Fibroblast of the conjunctiva (primary cell): Measurements from ENCODE around the gene KDM3A.
"Not testable (repeated sequence)": the region's sequence is repeated elsewhere in the genome, so short reads cannot be mapped to it uniquely, and the experiment has no call there.

Experiments used
- DNase-seq: peaks from one replicate; pipeline ENCODE4 v3.0.0-alpha.2; 2010; ENCODE audit warnings: low read depth

Gene KDM3A

DNA sequence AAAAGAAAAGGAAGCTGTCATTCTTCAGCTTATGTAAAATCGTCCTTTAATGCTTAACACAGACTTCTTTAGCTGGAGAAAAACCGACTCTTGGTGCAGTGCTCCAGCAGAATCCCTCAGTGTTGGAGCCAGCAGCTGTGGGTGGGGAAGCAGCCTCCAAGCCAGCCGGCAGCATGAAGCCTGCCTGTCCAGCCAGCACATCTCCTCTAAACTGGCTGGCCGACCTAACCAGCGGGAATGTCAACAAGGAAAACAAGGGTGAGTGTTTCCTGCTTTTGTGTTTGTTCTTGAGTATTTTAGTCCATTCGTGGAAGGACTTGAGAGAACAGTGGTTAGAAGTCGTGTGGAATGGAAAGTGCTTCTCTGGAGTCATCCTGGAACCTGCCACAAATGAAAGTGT, 38.9 kb downstream of the KDM3A start:
- DNase-seq = no peak

DNA sequence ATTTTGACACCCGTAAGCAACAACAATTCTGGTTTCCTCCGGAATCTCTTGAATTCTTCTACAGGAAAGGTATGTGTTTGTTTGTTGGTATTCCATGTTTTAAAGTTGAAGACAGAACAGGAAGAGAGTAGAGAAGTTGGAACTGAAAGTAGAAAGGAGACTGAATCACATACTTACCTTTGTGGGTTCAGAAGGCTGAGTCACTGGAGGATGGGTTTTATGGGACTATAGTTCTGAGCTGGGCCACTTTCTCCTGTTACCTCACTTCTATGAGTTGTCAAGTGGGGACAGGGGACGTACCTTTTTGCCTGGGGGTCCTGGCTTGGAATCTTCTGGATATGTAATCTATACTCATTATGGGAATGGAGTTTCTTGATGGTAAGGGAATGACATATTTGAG, 40.9 kb downstream of the KDM3A start:
- no peak for DNase-seq

DNA sequence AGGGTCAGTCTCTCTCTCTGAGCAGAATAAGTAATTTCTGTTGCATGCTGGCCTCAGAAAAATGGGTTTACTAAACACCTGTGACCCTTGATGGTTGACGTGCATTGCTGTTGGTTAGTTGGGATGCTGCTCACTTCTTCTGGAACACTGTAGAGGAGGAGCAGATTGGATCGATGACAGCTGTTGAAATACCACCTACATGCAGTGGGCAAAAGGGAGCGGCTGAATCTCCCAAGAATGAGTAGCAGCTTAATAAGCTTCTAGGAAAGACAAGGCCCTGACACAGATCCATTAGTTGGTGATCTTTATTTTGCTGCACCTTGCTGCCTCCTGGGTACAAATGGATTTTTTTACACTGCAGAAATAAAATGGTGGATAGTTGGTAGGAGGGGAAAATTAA, 43.2 kb downstream of the KDM3A start:
- no peak for DNase-seq

DNA sequence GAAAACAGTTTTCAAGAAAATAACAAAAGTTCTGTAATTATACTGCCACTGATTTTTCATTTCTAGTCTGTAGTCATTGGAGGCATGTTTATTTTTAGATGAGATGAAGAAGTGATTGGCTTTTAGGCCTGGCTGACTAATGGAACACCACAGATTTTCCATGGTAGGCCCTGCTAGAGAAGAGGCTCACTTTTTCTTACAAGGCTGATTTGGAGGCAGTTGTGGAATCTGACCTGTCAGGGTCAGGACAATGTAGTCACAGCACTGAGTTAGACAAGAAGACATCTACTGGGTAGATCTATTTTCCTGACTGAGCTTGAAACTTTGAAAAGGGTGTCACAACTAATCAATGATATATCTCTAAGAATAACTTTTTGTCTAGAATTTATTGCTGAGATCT, 43.9 kb downstream of the KDM3A start:
- DNase-seq = no peak

DNA sequence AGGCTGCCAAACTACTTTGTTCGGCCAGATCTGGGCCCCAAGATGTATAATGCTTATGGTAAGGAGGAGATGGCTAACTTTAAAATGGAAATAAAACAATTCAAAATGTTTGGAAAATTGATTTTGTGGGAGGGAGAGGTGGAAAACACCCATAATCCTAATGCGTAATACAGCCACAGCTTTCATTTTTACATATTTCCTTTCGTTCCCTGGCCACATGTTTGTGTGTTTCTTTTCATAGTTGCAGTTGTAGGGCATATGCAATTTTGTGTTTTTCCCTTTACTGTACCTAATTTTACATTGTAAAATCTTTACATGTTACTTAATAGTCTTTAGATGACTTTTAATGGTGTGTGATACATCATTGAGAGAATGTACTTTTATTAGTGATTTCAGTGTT, 44.6 kb downstream of the KDM3A start:
- no peak for DNase-seq

DNA sequence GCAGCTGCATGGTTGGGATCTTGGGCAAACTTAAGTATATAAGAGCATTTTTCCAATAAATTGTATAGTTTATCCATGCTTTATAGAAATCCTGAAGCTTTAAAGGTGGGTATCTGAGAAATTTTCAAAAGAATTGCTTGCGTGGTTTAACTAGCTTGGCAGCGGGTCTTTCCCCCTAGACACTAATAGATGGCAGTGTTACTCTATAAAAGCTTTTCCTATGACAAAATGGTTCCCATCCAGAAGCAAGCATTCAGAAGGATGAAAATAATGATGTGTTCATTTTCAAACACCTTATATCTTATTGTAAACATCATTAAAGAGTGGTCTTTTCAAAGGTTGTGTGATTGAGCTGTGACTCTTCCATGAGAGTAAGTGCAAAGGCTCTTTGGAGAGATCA, 45.9 kb downstream of the KDM3A start:
- no peak for DNase-seq

DNA sequence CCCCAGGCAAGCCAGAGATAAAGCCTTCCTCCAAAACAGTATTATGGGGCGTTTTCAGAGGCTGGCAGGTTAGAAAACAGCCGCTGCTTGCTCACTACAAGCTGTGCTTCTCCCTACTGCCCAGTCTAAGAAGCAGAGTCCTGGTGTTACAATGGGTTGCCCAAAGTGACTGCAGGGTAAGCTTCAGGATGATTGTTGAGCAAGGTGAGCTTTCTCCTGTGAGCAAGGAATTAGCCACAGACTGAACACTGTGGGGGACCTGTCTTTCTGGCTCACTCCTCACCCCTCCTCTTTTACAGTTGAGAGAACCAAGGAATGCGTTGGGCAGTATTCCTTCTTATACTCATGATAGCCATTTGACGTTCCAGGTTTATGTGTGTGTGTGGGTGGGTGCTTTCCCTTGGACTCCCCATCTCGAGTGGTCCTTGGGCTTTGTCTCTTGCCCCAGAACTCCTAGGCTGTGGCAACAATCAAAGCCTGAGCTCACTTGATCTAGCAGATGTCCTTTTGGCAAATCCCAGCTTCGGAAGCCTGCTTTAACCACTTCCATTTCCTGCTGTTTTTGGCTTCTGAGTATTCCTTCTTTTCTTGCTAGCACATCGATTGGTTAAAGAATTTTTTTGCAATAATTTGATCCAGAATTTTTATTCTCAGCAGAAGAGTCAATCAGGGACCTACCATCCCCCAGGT, 47.5 kb downstream of the KDM3A start:
- DNase-seq = no peak

DNA sequence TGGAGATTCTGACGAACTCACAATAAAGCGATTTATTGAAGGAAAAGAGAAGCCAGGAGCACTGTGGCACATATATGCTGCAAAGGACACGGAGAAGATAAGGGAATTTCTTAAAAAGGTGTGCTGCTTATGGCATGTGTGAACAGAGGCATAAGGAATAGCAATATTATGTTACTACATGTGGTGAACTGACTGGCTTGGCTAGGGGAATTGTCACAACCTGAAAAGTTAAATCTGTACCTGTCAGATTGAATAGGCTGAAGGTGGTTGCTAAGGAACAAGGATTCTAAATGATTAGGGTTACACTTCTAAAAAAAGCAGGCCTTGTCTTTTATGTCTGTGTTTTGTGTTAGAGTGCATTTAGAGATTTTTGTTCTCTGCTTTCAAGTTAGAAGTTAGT, 48.4 kb downstream of the KDM3A start:
- no peak for DNase-seq

DNA sequence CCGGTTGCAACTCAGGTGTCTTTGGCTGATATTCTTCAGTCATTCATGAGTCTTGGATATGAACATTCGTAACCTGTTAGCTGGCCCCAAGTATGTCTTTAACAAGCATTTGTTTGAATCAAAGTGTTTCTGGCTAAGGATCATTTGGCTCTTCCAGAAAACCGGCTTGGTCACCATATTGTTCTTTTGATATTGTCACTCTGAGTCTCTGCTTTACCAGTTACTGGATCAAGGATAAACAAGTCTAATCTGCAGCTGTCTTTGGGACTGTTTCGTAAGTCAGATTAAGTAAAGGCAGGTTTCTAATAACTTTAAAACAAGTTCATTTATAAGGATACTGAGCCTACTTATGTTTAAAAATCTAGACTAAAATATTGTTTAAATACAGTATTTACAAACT, 49.1 kb downstream of the KDM3A start:
- DNase-seq = no peak

DNA sequence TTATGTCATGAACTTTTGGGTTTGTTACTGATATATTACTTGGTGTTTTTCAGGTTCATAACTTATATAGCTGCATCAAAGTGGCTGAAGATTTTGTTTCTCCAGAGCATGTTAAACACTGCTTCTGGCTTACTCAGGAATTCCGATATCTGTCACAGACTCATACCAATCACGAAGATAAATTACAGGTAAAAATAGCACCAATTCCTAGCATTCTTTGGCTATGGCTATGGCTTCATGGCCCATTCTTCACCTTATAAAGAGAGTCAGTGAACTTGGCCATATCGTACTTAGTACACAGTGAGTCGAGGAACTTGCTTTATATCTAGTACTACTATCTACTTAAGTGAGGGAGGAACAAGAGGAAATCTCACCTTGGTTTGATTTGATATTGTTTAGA, 49.9 kb downstream of the KDM3A start:
- no peak for DNase-seq

DNA sequence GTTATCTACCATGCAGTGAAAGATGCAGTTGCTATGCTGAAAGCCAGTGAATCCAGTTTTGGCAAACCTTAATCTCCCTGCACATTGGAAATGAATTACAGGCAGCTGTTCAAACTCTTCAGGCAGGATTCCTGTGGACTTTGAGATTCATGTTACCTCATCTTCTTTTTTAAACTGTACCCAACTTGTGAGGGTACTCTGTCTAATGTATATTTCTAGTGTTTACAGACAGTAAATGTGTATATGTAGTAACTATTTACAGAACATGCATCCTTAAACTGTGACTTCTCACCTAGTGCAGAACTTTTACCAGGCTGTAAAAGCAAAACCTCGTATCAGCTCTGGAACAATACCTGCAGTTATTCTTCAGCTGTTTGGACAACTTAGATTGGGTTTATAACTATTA, 50.9 kb downstream of the KDM3A start:
- no peak for DNase-seq

DNA sequence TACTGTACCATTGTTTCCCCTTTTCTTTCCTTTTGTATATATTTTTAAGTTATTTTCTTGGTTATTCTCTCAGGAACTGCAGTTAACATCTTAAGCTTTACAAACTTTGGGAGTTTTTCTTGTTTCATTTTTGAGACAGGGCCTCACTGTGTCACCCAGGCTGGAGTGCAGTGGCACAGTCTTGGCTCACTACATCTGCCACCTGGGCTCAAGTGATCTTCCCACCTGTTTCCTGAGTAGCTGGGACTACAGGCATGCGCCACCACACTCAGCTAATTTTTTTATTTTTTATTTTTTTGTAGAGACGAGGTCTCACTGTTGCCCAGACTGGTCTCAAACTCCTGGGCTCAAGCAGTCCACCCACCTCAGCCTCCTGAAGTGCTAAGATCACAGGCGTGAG, 55.2 kb downstream of the KDM3A start:
- not testable (repeated sequence) for DNase-seq

DNA sequence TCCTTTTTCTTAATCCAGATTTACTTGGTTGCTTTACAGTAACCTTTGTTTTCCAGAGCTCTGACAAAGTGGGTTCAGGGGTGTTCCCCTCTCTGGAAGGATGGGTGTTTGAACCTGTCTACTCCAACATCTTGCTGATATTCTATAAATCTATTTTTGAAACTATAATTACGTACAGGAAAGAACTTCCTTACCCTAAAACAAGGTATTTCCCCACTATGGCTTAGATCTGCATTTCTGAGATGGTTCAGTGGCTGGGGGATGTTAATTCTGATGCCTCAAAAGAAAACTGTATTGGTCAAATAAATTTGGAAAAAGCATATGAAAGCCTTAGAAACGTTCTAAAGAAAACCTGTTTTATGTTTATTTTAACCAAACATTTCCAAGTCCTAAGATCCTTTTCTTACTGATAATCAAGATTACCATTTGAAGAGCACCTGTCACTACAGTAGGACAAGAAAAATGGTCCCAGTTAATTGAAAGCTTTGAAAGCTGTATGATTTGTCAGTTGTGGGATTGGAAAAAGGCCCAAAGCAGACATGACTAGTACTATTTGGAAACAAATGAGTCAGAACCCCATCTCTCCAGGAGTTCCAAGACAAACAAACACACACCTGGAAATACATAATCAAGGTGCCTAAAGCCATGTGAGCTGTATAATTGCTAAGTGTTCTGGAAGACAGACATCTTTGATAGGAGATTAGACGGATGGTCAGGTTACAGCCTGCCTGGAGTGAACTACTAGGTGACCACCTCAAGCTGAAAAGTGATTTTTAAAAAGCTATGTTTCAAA, 57.5 kb downstream of the KDM3A start:
- no peak for DNase-seq

DNA sequence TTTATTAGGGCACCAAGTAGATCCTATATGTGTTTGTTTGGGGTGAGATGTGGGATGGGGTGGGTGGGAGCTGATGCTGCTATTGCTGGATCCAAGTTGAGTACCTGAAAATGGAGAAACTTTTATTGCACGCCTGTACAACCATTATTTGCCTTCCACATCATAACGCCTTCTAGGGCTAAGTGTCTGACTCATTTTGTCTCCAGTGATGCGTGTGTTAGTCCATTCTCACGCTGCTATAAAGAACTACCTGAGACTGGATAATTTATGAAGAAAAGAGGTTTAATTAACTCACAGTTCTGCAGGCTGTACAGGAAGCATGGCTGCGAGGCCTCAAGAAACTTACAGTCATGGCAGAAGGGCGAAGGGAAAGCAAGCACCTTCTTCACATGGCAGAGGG, 58.2 kb downstream of the KDM3A start:
- DNase-seq = no peak

DNA sequence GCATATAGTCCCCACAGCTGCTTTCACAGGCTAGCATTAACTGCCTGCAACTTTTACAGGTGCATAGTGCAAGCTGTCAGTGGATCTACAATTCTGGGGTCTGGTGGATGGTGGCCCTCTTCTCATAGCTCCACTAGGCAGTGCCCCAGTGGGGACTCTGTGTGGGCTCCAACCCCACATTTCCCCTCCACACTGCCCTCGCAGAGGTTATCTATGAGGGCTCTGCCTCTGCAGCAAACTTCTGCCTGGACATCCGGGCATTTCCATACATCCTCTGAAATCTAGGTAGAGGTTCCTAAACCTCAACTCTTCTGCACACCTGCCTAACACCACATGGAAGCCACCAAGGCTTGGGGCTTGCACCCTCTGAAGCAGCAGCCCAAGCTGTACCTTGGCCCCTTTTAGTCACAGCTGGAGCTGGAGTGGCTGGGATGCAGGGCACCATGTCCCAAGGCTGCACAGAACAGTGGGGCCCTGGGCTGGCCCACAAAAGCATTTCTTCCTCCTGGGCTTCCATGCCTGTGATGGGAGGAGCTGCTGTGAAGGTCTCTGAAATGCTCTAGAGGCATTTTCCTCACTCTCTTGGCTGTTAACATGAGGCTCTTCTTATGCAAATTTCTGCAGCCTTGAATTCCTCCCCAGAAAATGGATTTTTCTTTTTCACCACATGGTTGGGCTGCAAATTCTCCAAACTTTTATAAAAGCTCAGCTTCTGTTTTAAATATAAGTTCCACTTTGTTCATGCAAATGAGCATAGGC, 59.3 kb downstream of the KDM3A start:
- DNase-seq = no peak

DNA sequence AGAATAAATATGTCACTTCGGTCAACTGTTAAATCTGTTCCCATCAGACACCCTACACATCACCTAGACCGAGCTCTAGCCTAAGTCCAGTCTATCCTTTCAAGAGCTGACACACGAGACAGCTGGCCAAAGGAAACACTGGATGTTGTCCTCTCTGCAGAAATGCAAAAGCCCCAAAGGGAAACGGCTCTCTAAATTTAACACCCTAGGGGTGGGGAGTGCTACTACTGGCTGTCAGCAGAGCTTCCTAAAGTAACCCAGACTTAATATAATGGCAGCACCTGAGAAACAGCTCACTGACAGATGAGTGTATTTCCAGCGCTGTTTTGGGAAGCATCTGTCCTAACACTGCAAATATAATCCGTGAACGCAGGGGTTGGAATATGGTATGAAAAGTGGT, 66.4 kb downstream of the KDM3A start:
- DNase-seq = no peak

DNA sequence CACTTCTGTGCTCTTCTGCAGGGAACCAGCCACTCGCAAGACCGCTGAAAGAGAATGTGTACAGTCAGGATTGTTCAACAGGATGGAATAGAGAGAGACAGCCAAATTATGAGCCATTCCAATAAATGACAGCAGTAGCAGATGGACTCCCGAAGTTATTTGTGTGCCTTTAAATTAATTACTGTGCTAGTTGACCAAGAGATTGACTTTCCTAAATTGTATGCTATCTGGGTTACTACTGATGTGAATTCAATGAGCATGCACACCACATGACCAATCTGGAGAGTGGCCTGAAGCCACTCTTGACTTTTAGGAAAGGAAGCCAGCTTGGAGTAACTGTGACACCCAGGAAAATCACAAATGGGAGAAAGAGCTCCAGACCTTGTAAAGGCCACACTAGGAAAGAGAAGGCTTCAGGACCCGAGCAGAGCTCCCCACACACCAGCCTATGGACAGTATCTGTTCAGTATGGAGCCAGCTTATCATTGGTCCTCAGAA, 69.3 kb downstream of the KDM3A start:
- DNase-seq = no peak

DNA sequence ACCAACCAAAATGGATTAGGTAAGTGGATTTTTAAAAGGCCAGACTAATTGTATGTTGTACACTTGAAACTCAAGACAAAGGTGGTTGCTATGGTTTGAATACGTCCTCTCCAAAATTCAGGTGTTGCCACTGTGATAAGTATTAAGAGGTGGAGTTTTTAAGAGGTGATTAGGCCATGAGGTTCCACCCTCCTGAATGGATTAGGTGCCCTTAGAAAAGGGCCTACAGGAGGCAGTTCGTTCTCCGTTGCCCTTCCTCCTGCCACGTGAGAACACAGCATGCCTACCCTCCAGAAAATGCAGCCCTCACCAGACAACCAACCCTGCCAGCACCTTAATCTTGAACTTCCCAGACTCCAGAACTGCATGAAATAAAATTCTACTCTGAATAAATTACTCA, 70.9 kb downstream of the KDM3A start:
- DNase-seq = no peak

DNA sequence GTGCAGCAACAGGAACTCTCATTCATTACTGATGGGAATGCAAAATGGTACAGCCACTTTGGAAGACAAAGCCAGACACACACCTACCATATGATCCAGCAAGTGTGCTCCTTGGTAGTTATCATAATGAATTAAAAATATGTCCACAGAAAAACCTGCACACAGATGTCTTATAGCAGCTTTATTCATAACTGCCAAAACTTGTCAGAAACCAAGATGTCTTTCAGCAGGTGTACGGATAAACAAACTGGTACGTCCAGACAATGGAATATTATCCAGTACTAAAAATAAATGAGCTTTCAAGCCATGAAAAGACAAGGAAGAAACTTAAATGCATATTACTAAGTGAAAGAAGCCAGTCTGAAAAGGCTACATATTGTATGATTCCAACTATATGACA, 71.7 kb downstream of the KDM3A start:
- DNase-seq = no peak

DNA sequence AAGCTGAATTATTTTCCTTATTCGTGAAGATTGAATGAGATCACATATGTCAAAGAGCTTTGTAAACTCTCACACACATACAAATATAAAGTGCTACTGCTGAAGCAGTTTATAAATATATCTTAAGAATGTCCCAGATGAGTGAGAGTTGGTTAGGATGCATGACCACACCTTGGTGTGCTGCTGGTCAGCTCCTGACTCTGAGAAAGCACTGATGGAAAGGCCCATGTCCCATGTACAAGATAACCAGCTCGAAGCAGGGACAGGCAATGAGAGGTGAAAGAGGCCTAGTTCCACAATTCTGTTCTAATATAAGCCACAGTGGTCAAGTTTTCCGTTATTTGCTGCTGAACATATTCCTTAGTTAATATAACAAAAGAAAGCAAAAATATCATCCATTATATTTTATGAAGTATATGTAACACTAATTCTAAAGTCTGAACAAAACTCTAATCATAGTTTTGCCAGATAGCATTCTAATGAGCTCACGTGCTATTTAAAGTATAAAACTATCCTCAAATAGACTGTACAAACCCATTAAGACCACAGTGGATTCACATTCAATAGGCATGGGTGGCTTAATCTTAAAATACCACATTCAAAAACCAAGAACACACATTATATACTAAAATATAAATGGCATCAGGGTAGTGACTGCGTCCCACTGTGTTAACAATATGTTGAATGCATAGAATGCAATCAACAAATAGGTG, 72.9 kb downstream of the KDM3A start:
- DNase-seq = no peak

DNA sequence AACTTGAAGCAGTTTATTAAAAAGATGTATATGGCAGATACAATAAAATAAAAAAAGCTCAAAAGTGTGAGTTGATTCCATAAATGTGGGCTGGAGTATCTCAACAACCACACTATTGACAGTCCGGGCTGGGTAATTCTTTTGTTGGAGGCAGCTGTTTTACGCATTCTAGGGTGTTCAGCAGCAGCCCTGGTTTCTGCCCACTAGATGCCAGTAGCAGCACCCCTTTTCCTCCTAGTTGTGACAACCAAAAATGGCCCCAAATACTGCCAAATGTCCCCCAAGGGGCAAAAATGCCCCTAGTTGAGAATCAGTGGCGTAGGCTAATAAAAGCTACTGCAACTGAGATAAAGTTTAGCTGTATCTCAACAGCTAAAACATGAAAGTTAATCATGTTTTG, 77.3 kb downstream of the KDM3A start:
- no peak for DNase-seq

DNA sequence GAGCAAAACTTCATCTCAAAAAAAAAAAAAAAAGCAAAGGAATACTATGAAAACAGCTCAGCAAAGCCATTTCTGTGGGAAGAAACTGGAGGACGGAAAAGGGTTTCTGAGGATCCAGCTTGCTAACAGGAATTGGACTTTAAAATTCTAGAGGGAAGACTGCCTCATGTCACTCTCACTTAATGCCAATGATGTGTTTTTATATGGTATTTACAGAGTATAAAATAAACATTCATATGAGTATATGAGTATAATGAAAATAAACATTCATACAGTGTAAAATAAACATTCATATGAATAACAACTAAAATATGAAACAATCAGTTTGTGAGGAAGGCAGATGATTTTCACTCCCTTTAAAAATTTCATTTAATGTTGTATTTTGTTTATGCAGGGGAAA, 78.2 kb downstream of the KDM3A start:
- DNase-seq = no peak
